AG20443 (cell line): ENCODE measurements around the gene SLC35F4.
"Not testable (repeated sequence)": the region's sequence is repeated elsewhere in the genome, so short reads cannot be mapped to it uniquely, and the experiment has no call there.

Experiments
- DNase-seq: peaks from one replicate; pipeline ENCODE4 v3.0.0; 2012; ENCODE audit warnings: low spot score, mixed read lengths

SLC35F4 gene

GRCh38 chr14:57725399-57726077 lies 140.4 kb downstream of the SLC35F4 start:
- DNase-seq, result no peak

GRCh38 chr14:57722141-57722540 lies 143.8 kb downstream of the SLC35F4 start:
- DNase-seq, result not testable (repeated sequence)

- DNase-seq, result no peak
Measured at GRCh38 chr14:57714487-57714931, 151.4 kb downstream of the SLC35F4 start.

- DNase-seq, result no peak
Measured at GRCh38 chr14:57712698-57713097, 153.2 kb downstream of the SLC35F4 start.

GRCh38 chr14:57712102-57712501 lies 153.8 kb downstream of the SLC35F4 start:
- DNase-seq, result no peak

GRCh38 chr14:57709909-57710308 lies 156.0 kb downstream of the SLC35F4 start:
- DNase-seq, result no peak

- DNase-seq, result not testable (repeated sequence)
Measured at GRCh38 chr14:57709086-57709485, 156.8 kb downstream of the SLC35F4 start.

- DNase-seq, result no peak
Measured at GRCh38 chr14:57707219-57707618, 158.7 kb downstream of the SLC35F4 start.

- no peak for DNase-seq
Measured at GRCh38 chr14:57704763-57705162, 161.1 kb downstream of the SLC35F4 start.

- no peak for DNase-seq
Measured at GRCh38 chr14:57699947-57700346, 165.9 kb downstream of the SLC35F4 start.

- DNase-seq, result peak; percentile 55
Measured at GRCh38 chr14:57692671-57693070, 173.2 kb downstream of the SLC35F4 start.

GRCh38 chr14:57687416-57687815 lies 178.5 kb downstream of the SLC35F4 start:
- DNase-seq, result no peak

- DNase-seq, result no peak
Measured at GRCh38 chr14:57686304-57686703, 179.6 kb downstream of the SLC35F4 start.

- DNase-seq, result no peak
Measured at GRCh38 chr14:57671021-57671420, 194.9 kb downstream of the SLC35F4 start.

- no peak for DNase-seq
Measured at GRCh38 chr14:57660208-57660607, 205.7 kb downstream of the SLC35F4 start.

GRCh38 chr14:57659052-57659451 lies 206.8 kb downstream of the SLC35F4 start:
- DNase-seq, result no peak

GRCh38 chr14:57657487-57657886 lies 208.4 kb downstream of the SLC35F4 start:
- DNase-seq, result no peak

GRCh38 chr14:57656853-57657252 lies 209.0 kb downstream of the SLC35F4 start:
- no peak for DNase-seq

- DNase-seq, result no peak
Measured at GRCh38 chr14:57652769-57653168, 213.1 kb downstream of the SLC35F4 start.

GRCh38 chr14:57641776-57642175 lies 224.1 kb downstream of the SLC35F4 start:
- no peak for DNase-seq

GRCh38 chr14:57640036-57640435 lies 225.9 kb downstream of the SLC35F4 start:
- DNase-seq, result no peak

- no peak for DNase-seq
Measured at GRCh38 chr14:57637901-57638300, 228.0 kb downstream of the SLC35F4 start.

GRCh38 chr14:57634335-57634734 lies 231.6 kb downstream of the SLC35F4 start:
- DNase-seq, result no peak

GRCh38 chr14:57632649-57633048 lies 233.2 kb downstream of the SLC35F4 start:
- no peak for DNase-seq
